H9 (cell line): ENCODE measurements around the gene PLAC9. TPM values are rescaled to one million over a fixed set of nuclear protein-coding genes. Genes with fewer than 3 reads are reported as not detected.

Experiments
- DNase-seq: peaks from one replicate; pipeline ENCODE4 v3.0.0-alpha.2; 2017
- H2AFZ ChIP-seq: one replicate; pipeline ENCODE4 v1.6.1; 2013; ENCODE audit warnings: mild to moderate bottlenecking, low read length, control low read depth, moderate library complexity
- H2AK5ac ChIP-seq: 2 replicates; pipeline ENCODE4 v1.6.1; 2013; ENCODE audit warnings: low read length, control low read depth, mixed read lengths; ENCODE audit not compliant: insufficient read length
- H2BK120ac ChIP-seq: one replicate; pipeline ENCODE4 v1.6.1; 2013; ENCODE audit warnings: low read depth, mild to moderate bottlenecking, low read length, control low read depth, inconsistent platforms; ENCODE audit not compliant: poor library complexity, severe bottlenecking
- H2BK12ac ChIP-seq: 2 replicates; pipeline ENCODE4 v1.6.1; 2013; ENCODE audit warnings: low read length, control low read depth, mixed read lengths, low read depth; ENCODE audit not compliant: insufficient read length
- H2BK15ac ChIP-seq: 2 replicates; pipeline ENCODE4 v1.6.1; 2013; ENCODE audit warnings: low read depth, low read length, control low read depth
- H2BK20ac ChIP-seq: one replicate; pipeline ENCODE4 v1.6.1; 2013; ENCODE audit warnings: low read depth, mild to moderate bottlenecking, low read length, control low read depth, inconsistent platforms; ENCODE audit not compliant: poor library complexity, severe bottlenecking
- H2BK5ac ChIP-seq: 2 replicates; pipeline ENCODE4 v1.6.1; 2013; ENCODE audit warnings: low read length, control low read depth, mixed read lengths; ENCODE audit not compliant: insufficient read length
- H3K14ac ChIP-seq: 2 replicates; pipeline ENCODE4 v1.6.1; 2013; ENCODE audit warnings: low read length, control low read depth; ENCODE audit not compliant: insufficient read depth
- H3K18ac ChIP-seq: 2 replicates; pipeline ENCODE4 v1.6.1; 2013; ENCODE audit warnings: low read depth, mild to moderate bottlenecking, mixed read lengths, low read length, control low read depth; ENCODE audit not compliant: insufficient read length
- H3K23ac ChIP-seq: 2 replicates; pipeline ENCODE4 v1.6.1; 2013; ENCODE audit warnings: low read length, control low read depth, mixed read lengths, low read depth; ENCODE audit not compliant: insufficient read length
- H3K23me2 ChIP-seq: 2 replicates; pipeline ENCODE4 v1.6.1; 2013; ENCODE audit warnings: low read depth, mild to moderate bottlenecking, mixed read lengths, low read length, control low read depth; ENCODE audit not compliant: insufficient read length, poor library complexity, severe bottlenecking
- H3K27ac ChIP-seq: 2 replicates; pipeline ENCODE4 v1.5.1; 2013; ENCODE audit warnings: low read length, control low read depth, mixed read lengths, low read depth; ENCODE audit not compliant: insufficient read length
- H3K27me3 ChIP-seq: 2 replicates; pipeline ENCODE4 v1.6.1; 2013; ENCODE audit warnings: low read length, control low read depth, inconsistent platforms; ENCODE audit not compliant: insufficient read depth
- H3K4ac ChIP-seq: 2 replicates; pipeline ENCODE4 v1.6.1; 2013; ENCODE audit warnings: low read depth, mild to moderate bottlenecking, control low read depth, inconsistent platforms, low read length, moderate library complexity
- H3K4me1 ChIP-seq: 2 replicates; pipeline ENCODE4 v1.6.1; 2013; ENCODE audit warnings: low read length, control low read depth, inconsistent platforms; ENCODE audit not compliant: insufficient read depth
- H3K4me2 ChIP-seq: 2 replicates; pipeline ENCODE4 v1.6.1; 2013; ENCODE audit warnings: low read length, control low read depth, mixed read lengths; ENCODE audit not compliant: insufficient read length, insufficient read depth
- H3K56ac ChIP-seq: 2 replicates; pipeline ENCODE4 v1.6.1; 2013; ENCODE audit warnings: low read depth, mild to moderate bottlenecking, mixed read lengths, low read length, control low read depth; ENCODE audit not compliant: insufficient read length
- H3K79me1 ChIP-seq: 2 replicates; pipeline ENCODE4 v1.6.1; 2013; ENCODE audit warnings: low read depth, mild to moderate bottlenecking, moderate library complexity, low read length, control low read depth, inconsistent platforms; ENCODE audit not compliant: insufficient read depth, poor library complexity, severe bottlenecking
- H3K79me2 ChIP-seq: 2 replicates; pipeline ENCODE4 v1.6.1; 2013; ENCODE audit warnings: low read length, control low read depth, inconsistent platforms; ENCODE audit not compliant: insufficient read depth
- H3K9ac ChIP-seq: 2 replicates; pipeline ENCODE4 v1.6.1; 2013; ENCODE audit warnings: low read length, control low read depth, mixed read lengths; ENCODE audit not compliant: insufficient read length; ENCODE audit errors: extremely low read depth
- H3K9me3 ChIP-seq: one replicate; pipeline ENCODE4 v1.6.1; 2013; ENCODE audit warnings: low read depth, low read length, inconsistent platforms; ENCODE audit not compliant: control insufficient read depth
- H3T11ph ChIP-seq: one replicate; pipeline ENCODE4 v1.6.1; 2013; ENCODE audit warnings: mild to moderate bottlenecking, low read length, control low read depth, inconsistent platforms
- H4K20me1 ChIP-seq: one replicate; pipeline ENCODE4 v1.6.1; 2013; ENCODE audit not compliant: control insufficient read depth, insufficient read length, insufficient read depth
- H4K5ac ChIP-seq: 2 replicates; pipeline ENCODE4 v1.6.1; 2013; ENCODE audit warnings: low read depth, mild to moderate bottlenecking, mixed read lengths, low read length, control low read depth; ENCODE audit not compliant: insufficient read length
- H4K8ac ChIP-seq: replicated peaks from 2 replicates; pipeline ENCODE4 v1.6.1; 2013; ENCODE audit warnings: low read length, control low read depth, mixed read lengths, low read depth; ENCODE audit not compliant: insufficient read length
- H4K91ac ChIP-seq: 2 replicates; pipeline ENCODE4 v1.6.1; 2013; ENCODE audit warnings: low read depth, mild to moderate bottlenecking, moderate library complexity, mixed read lengths, low read length, control low read depth; ENCODE audit not compliant: insufficient read length
- H3K27ac Mint-ChIP-seq, 3 experiments: 2 replicates in 2 of 3; 3 replicates in 1 of 3; pipeline ENCODE4 v1.8.0; 2020 to 2021; ENCODE audit warnings: mixed read lengths in 3 of 3, mild to moderate bottlenecking in 1 of 3, moderate library complexity in 1 of 3
- H3K27me3 Mint-ChIP-seq: 2 replicates; pipeline ENCODE4 v1.8.0; 2021; ENCODE audit warnings: low read depth, mild to moderate bottlenecking, moderate library complexity, mixed read lengths
- H3K36me3 Mint-ChIP-seq, 3 experiments: 2 replicates in 2 of 3; 3 replicates in 1 of 3; pipeline ENCODE4 v1.8.0; 2020 to 2021; ENCODE audit warnings: low read depth in 3 of 3, mixed read lengths in 3 of 3; ENCODE audit not compliant: insufficient read depth in 1 of 3
- H3K4me1 Mint-ChIP-seq, 2 experiments: 2 replicates each; pipeline ENCODE4 v1.8.0; 2020; ENCODE audit warnings: mixed read lengths in 2 of 2
- H3K4me3 Mint-ChIP-seq, 2 experiments: 2 replicates in 1 of 2; 3 replicates in 1 of 2; pipeline ENCODE4 v1.8.0; 2020 to 2021; ENCODE audit warnings: mild to moderate bottlenecking in 2 of 2, mixed read lengths in 2 of 2, moderate library complexity in 1 of 2
- H3K9me3 Mint-ChIP-seq, 2 experiments: 2 replicates in 1 of 2; 3 replicates in 1 of 2; pipeline ENCODE4 v1.8.0; 2020; ENCODE audit warnings: mild to moderate bottlenecking in 2 of 2, mixed read lengths in 2 of 2, moderate library complexity in 1 of 2
- CTCF ChIP-seq: fragments of 200-600 bp; sonication (generic); conservative IDR thresholded peaks from 3 replicates; pipeline ENCODE4 v1.8.0; 2021; ENCODE audit warnings: antibody characterized with exemption, mild to moderate bottlenecking
- WGBS: extraction: QIAGEN DNeasy Blood & Tissue Kit; methylation state at CpG from one replicate; pipeline ENCODE4 v1.1.7; 2013; ENCODE audit warnings: missing lambda C conversion rate, low lambda C conversion rate, mixed read lengths; ENCODE audit not compliant: insufficient read length; ENCODE audit errors: extremely low coverage; 5-methylcytosine and 5-hydroxymethylcytosine counted together
- total RNA-seq: library from RNA; stranded (reverse); gene quantifications from 2 replicates; pipeline ENCODE4 v1.2.1, GENCODE V29; 2021

The PLAC9 gene
- total RNA-seq, 1 experiment from 2014 or later = 4.3 TPM

GRCh38 chr10:80100116-80100515, 32.4 kb upstream of the PLAC9 start:
- no peak overlapping the region for H2AFZ ChIP-seq
- H3K23ac ChIP-seq = no peak overlapping the region
- Mint-ChIP-seq H3K36me3 (no peaks in the 10 kb centered on the region), H3K4me1 (peaks cover 23 to 38% of the 10 kb centered on the region in 2 experiments), H3K4me3 (no peak overlapping the region), H3K27ac (no peak overlapping the region), H3K9me3 (no peaks in the 10 kb centered on the region; a peak in 1 of 5 replicates), H3K27me3 (peaks cover 11% of the 10 kb centered on the region)
- H2BK120ac ChIP-seq = no peak overlapping the region
- peaks cover 7% of the 10 kb centered on the region for H3K4me1 ChIP-seq
- no peak overlapping the region for H3K27ac ChIP-seq
- H3K27me3 ChIP-seq = no peaks in the 10 kb centered on the region
- H3K14ac ChIP-seq = no peak overlapping the region
- no peak for TF ChIP-seq CTCF
- H2BK20ac ChIP-seq = no peak overlapping the region
- no peaks in the 10 kb centered on the region for H3K23me2 ChIP-seq
- H3K79me1 ChIP-seq = no peaks in the 10 kb centered on the region
- H3K4ac ChIP-seq = no peak overlapping the region
- no peak overlapping the region for H3K56ac ChIP-seq
- no peak overlapping the region for H2AK5ac ChIP-seq
- no peaks in the 10 kb centered on the region for H3K9me3 ChIP-seq
- no peak overlapping the region for H3K4me2 ChIP-seq
- H3K9ac ChIP-seq = no peak overlapping the region
- no peak overlapping the region for H3T11ph ChIP-seq
- H3K79me2 ChIP-seq = no peaks in the 10 kb centered on the region
- no peak overlapping the region for H4K91ac ChIP-seq
- H2BK5ac ChIP-seq = no peak overlapping the region
- no peak overlapping the region for H4K8ac ChIP-seq
- no peak overlapping the region for H4K5ac ChIP-seq
- H2BK12ac ChIP-seq = no peak overlapping the region
- no peak for DNase-seq
- no CpG with 5 or more reads among the region's 9 CpGs for WGBS
- no peak overlapping the region for H2BK15ac ChIP-seq
- no peaks in the 10 kb centered on the region for H4K20me1 ChIP-seq
- no peak overlapping the region for H3K18ac ChIP-seq
